ENCODE results near the gene SPANXN4. TPM values are rescaled to one million over a fixed set of nuclear protein-coding genes. Genes with fewer than 3 reads are reported as not detected.

SPANXN4 gene
- total RNA-seq, 1 experiment from 2014 or later: not detected

DNA sequence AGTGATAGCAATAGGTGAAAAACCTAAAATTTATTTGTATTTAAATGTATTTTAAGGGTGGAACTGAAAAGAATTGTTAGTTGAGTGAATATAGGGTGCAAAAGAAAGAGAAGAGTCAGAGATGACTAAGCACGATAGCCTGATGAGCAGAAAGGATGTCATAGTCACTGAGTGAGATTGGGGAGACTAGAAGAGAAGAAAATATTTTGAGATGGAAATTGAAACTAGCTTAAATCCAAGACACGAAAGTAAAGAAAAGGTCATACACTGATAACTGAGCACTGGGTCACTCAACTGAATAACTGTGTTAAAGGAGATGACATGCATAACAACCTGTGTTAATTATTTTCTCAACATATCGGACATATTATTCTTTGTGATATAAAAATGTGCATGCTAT lies 55.5 kb downstream of the SPANXN4 start:
- H3K4me3 ChIP-seq (replicated peaks in 1 of 2; ENCODE audit: low read depth in 1 of 2, low read length in 2 of 2): no peak overlapping the region
- ChIA-PET RAD21 (ENCODE audit: low non-redundant PET in 1 of 2, low total read pairs in 2 of 2, uncharacterized antibody in 2 of 2, unreplicated experiment in 2 of 2) (no interaction called here), CTCF (no interaction called here), POLR2A (no interaction called here)
- no peaks in the 10 kb centered on the region for H3K79me2 ChIP-seq (ENCODE audit: insufficient read depth, low read length)
- H3K9me2 ChIP-seq (ENCODE audit: insufficient read depth): no peaks in the 10 kb centered on the region
- no peaks in the 10 kb centered on the region for H3K36me3 ChIP-seq (ENCODE audit: control insufficient read depth in 1 of 2, insufficient read depth in 2 of 2, low read length in 2 of 2)
- DNase-seq (ENCODE audit: low read depth, low spot score): no peak
- H2AFZ ChIP-seq (ENCODE audit: low read depth, low read length, poor library complexity, severe bottlenecking): no peak overlapping the region
- H3K27me3 ChIP-seq (ENCODE audit: insufficient read depth, low read length): no peaks in the 10 kb centered on the region
- intact Hi-C loops (cut with micrococcal nuclease): no loop called here
- H3K4me1 ChIP-seq (ENCODE audit: control insufficient read depth in 1 of 2, insufficient read depth in 2 of 2, low read length in 2 of 2): no peaks in the 10 kb centered on the region
- no peak overlapping the region for H3K9ac ChIP-seq (ENCODE audit: low read length)
- no peak for ATAC-seq
- H3K4me2 ChIP-seq (ENCODE audit: low read length): no peak overlapping the region
- no peak overlapping the region for H3K27ac ChIP-seq (ENCODE audit: low read depth, low read length)
- no peaks in the 10 kb centered on the region for H4K20me1 ChIP-seq (ENCODE audit: insufficient read depth)
- no peaks in the 10 kb centered on the region; a peak in 1 of 4 replicates for H3K9me3 ChIP-seq (ENCODE audit: control insufficient read depth in 1 of 2, insufficient read depth in 1 of 2, low read depth in 1 of 2, low read length in 2 of 2)
- no TSS peak for BruUV-seq (replicated peaks)
- TF ChIP-seq TCF7L2 (IDR thresholded peaks at IDR 0.05; ENCODE audit: borderline replicate concordance, extremely low read depth, insufficient read depth, insufficient read length) (no peak), ELF1 (IDR thresholded peaks at IDR 0.05; ENCODE audit: borderline replicate concordance, low read depth) (no peak)

DNA sequence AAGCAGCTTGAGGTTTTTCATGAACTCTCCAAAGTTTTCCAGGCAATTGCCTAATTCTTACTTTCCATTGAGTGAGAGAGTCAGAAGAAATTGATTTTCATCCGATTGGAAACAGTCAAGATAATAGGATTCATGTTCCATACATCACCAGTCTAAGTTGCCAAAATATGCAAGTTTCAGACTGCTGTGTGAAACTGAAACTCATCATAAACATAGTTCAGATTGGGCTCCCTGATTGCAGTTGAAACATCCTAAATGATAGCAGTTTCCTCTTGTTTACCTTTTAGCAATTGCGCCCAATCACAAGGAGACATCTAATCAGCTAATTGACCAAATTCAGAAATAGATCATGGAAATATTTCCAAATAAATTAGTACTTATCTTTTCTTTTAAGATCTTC lies 56.8 kb downstream of the SPANXN4 start:
- ChIA-PET CTCF (no interaction called here), RAD21 (ENCODE audit: low non-redundant PET in 1 of 2, low total read pairs in 2 of 2, uncharacterized antibody in 2 of 2, unreplicated experiment in 2 of 2) (no interaction called here)
- no TSS peak for BruUV-seq (replicated peaks)

More for the DNA sequence above, 56.8 kb downstream of the SPANXN4 start:
- Histone ChIP-seq H3K4me3 (replicated peaks in 1 of 2; ENCODE audit: low read depth in 1 of 2, low read length in 2 of 2) (no peak overlapping the region), H2AFZ (ENCODE audit: low read depth, low read length, poor library complexity, severe bottlenecking) (no peak overlapping the region), H3K27me3 (ENCODE audit: insufficient read depth, low read length) (no peaks in the 10 kb centered on the region), H3K4me2 (ENCODE audit: low read length) (no peak overlapping the region), H3K79me2 (ENCODE audit: insufficient read depth, low read length) (no peaks in the 10 kb centered on the region), H3K9me2 (ENCODE audit: insufficient read depth) (no peaks in the 10 kb centered on the region), H3K27ac (ENCODE audit: low read depth, low read length) (no peak overlapping the region), H3K9ac (ENCODE audit: low read length) (no peak overlapping the region), H3K9me3 (ENCODE audit: control insufficient read depth in 1 of 2, insufficient read depth in 1 of 2, low read depth in 1 of 2, low read length in 2 of 2) (no peaks in the 10 kb centered on the region; a peak in 1 of 4 replicates), H3K36me3 (ENCODE audit: control insufficient read depth in 1 of 2, insufficient read depth in 2 of 2, low read length in 2 of 2) (no peaks in the 10 kb centered on the region), H4K20me1 (ENCODE audit: insufficient read depth) (no peaks in the 10 kb centered on the region), H3K4me1 (ENCODE audit: control insufficient read depth in 1 of 2, insufficient read depth in 2 of 2, low read length in 2 of 2) (no peaks in the 10 kb centered on the region)
- intact Hi-C loops (cut with micrococcal nuclease): no loop called here
- ATAC-seq (no peak), DNase-seq (ENCODE audit: low read depth, low spot score) (no peak)
- TF ChIP-seq, protein P1, sequence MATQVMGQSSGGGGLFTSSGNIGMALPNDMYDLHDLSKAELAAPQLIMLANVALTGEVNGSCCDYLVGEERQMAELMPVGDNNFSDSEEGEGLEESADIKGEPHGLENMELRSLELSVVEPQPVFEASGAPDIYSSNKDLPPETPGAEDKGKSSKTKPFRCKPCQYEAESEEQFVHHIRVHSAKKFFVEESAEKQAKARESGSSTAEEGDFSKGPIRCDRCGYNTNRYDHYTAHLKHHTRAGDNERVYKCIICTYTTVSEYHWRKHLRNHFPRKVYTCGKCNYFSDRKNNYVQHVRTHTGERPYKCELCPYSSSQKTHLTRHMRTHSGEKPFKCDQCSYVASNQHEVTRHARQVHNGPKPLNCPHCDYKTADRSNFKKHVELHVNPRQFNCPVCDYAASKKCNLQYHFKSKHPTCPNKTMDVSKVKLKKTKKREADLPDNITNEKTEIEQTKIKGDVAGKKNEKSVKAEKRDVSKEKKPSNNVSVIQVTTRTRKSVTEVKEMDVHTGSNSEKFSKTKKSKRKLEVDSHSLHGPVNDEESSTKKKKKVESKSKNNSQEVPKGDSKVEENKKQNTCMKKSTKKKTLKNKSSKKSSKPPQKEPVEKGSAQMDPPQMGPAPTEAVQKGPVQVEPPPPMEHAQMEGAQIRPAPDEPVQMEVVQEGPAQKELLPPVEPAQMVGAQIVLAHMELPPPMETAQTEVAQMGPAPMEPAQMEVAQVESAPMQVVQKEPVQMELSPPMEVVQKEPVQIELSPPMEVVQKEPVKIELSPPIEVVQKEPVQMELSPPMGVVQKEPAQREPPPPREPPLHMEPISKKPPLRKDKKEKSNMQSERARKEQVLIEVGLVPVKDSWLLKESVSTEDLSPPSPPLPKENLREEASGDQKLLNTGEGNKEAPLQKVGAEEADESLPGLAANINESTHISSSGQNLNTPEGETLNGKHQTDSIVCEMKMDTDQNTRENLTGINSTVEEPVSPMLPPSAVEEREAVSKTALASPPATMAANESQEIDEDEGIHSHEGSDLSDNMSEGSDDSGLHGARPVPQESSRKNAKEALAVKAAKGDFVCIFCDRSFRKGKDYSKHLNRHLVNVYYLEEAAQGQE (IDR thresholded peaks at IDR 0.05; ENCODE audit: low read depth): no peak
- no peak for TF ChIP-seq SIN3A (IDR thresholded peaks at IDR 0.05; ENCODE audit: low read depth)
- no peak for TF ChIP-seq ELF1 (IDR thresholded peaks at IDR 0.05; ENCODE audit: borderline replicate concordance, low read depth)
- POLR2A ChIA-PET: no interaction called here
